H1 (cell line): ENCODE measurements around the gene ASIC1. TPM values are rescaled to one million over a fixed set of nuclear protein-coding genes. Genes with fewer than 3 reads are reported as not detected.

ENCODE experiments used
- BCL11A ChIP-seq, 2 experiments: IDR thresholded peaks; one replicate each; pipeline ENCODE4 v1.6.1; 2011; ENCODE audit warnings: low read depth in 2 of 2, low read length in 2 of 2, mild to moderate bottlenecking in 2 of 2
- CHD1 ChIP-seq: IDR thresholded peaks from 2 replicates; pipeline ENCODE4 v1.6.1; 2012; ENCODE audit warnings: low read depth, low read length, improper control_type of control experiment
- CHD7 ChIP-seq: fragments of 300-600 bp; sonication (generic); IDR thresholded peaks from 2 replicates; pipeline ENCODE4 v1.7.1; 2012; ENCODE audit warnings: low read length, moderate library complexity, mild to moderate bottlenecking, inconsistent platforms; ENCODE audit not compliant: insufficient replicate concordance
- CREB1 ChIP-seq: IDR thresholded peaks from 2 replicates; pipeline ENCODE4 v1.6.1; 2012; ENCODE audit warnings: inconsistent platforms
- TBP ChIP-seq: IDR thresholded peaks from 2 replicates; pipeline ENCODE4 v1.6.1; 2011; ENCODE audit warnings: low read depth, low read length, improper control_type of control experiment
- TCF12 ChIP-seq: IDR thresholded peaks from 2 replicates; pipeline ENCODE4 v1.6.1; 2011; ENCODE audit warnings: low read depth, mild to moderate bottlenecking, low read length
- polyA plus RNA-seq, 7 experiments: library from polyadenylated mRNA; depleted of rRNA in 3 of 7; stranded (reverse) in 5 of 7; unstranded in 2 of 7; fragments of >200 nt in 5 of 7; fragments of 200-250 nt in 2 of 7; gene quantifications; 1 replicate in 5 of 7; 2 replicates in 1 of 7; 4 replicates in 1 of 7; pipeline versions ENCODE4 v1.2.1 to v1.2.3, GENCODE V29; 2011 to 2013; ENCODE audit warnings: missing spikeins in 2 of 7, mixed read lengths in 2 of 7
- total RNA-seq: library from RNA; stranded (reverse); fragmentation: NEBNext Ultra II Directional; extraction: Animal tissue kit (Norgen Biotek cat#: 25700); gene quantifications from 2 replicates; pipeline ENCODE4 v1.2.1, GENCODE V29; 2021
- TF ChIP-seq, protein P1 (sequence below): IDR thresholded peaks from 2 replicates; pipeline ENCODE4 v1.6.1; 2012; ENCODE audit warnings: inconsistent platforms
- TF ChIP-seq, protein P2 (sequence below): IDR thresholded peaks from 2 replicates; pipeline ENCODE4 v1.6.1; 2012; ENCODE audit warnings: inconsistent platforms

Gene ASIC1
- total and polyA plus RNA-seq, 2 of the 8 experiments (the other 6 are each of a cell fraction or from before 2014, with no cell fraction given) = 2.4 to 4.4 TPM

DNA sequence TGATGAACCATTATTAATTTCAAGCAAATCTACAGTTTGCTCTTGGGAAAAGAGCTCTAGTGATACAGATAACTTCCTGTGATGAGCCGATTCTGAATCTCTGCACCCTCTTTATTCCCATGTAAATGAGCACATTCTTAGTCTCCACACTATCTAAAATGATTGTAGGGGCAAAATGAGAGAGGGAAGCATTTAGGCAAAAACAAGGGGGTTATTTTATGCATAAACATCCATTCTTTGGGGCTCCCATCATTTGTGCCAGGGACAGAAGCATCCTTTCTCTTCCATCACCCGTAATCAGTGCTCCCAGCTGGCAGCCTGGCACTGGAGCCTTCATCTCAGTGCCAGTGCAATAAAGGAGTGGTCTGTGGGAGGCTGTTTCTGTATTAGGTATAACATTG is 44.7 kb downstream of the ASIC1 start (continued):
- no peak for TF ChIP-seq CHD7
- no peak for TF ChIP-seq TBP
- no peak for TF ChIP-seq CREB1
- TF ChIP-seq, protein P1, sequence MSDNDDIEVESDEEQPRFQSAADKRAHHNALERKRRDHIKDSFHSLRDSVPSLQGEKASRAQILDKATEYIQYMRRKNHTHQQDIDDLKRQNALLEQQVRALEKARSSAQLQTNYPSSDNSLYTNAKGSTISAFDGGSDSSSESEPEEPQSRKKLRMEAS = no peak
- TF ChIP-seq, protein P2, sequence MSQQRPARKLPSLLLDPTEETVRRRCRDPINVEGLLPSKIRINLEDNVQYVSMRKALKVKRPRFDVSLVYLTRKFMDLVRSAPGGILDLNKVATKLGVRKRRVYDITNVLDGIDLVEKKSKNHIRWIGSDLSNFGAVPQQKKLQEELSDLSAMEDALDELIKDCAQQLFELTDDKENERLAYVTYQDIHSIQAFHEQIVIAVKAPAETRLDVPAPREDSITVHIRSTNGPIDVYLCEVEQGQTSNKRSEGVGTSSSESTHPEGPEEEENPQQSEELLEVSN = no peak
- TF ChIP-seq CHD1 = no peak
- TF ChIP-seq BCL11A (IDR thresholded peaks at IDR 0.05; ENCODE audit: low read depth in 2 of 2, low read length in 2 of 2) = no peak
- no peak for TF ChIP-seq TCF12
